Ammon's horn (tissue), 1 donor: ENCODE data around the gene FOLR1.
"Not testable (repeated sequence)": the region's sequence is repeated elsewhere in the genome, so short reads cannot be mapped to it uniquely, and the experiment has no call there.

Source experiments
- DNase-seq: peaks from one replicate; pipeline ENCODE4 v3.0.0-alpha.2; 2016; ENCODE audit warnings: low spot score

The FOLR1 gene

GRCh38 chr11:72191961-72192381 is at the start of gene FOLR1:
Gene FOLR1 (plus strand): TSS chr11:72192140. CDS start chr11:72192174, 34 bp downstream.
- DNase-seq = no peak

GRCh38 chr11:72142543-72142942 is 49.4 kb upstream of the FOLR1 start:
- not testable (repeated sequence) for DNase-seq

- DNase-seq = no peak
These were observed 47.0 kb upstream of the FOLR1 start for GRCh38 chr11:72144807-72145565.

GRCh38 chr11:72146625-72147024 is 45.3 kb upstream of the FOLR1 start:
- DNase-seq = no peak

- DNase-seq = no peak
These were observed 41.1 kb upstream of the FOLR1 start for GRCh38 chr11:72150882-72151281.

GRCh38 chr11:72153874-72154273 is 38.1 kb upstream of the FOLR1 start:
- not testable (repeated sequence) for DNase-seq

- no peak for DNase-seq
These were observed 37.1 kb upstream of the FOLR1 start for GRCh38 chr11:72154816-72155215.

GRCh38 chr11:72155751-72156150 is 36.2 kb upstream of the FOLR1 start:
- DNase-seq = no peak

GRCh38 chr11:72157131-72157530 is 34.8 kb upstream of the FOLR1 start:
- no peak for DNase-seq

- no peak for DNase-seq
These were observed 31.6 kb upstream of the FOLR1 start for GRCh38 chr11:72160319-72160718.

GRCh38 chr11:72162891-72163492 is 28.9 kb upstream of the FOLR1 start:
- no peak for DNase-seq

- not testable (repeated sequence) for DNase-seq
These were observed 27.8 kb upstream of the FOLR1 start for GRCh38 chr11:72164187-72164586.

- DNase-seq = not testable (repeated sequence)
These were observed 22.8 kb upstream of the FOLR1 start for GRCh38 chr11:72169046-72169555.

- DNase-seq = peak; percentile 57
These were observed 22.2 kb upstream of the FOLR1 start for GRCh38 chr11:72169754-72170153.

GRCh38 chr11:72172043-72172442 is 19.9 kb upstream of the FOLR1 start:
- DNase-seq = not testable (repeated sequence)

- DNase-seq = no peak
These were observed 18.6 kb upstream of the FOLR1 start for GRCh38 chr11:72173291-72173690.

GRCh38 chr11:72174302-72175070 is 17.5 kb upstream of the FOLR1 start:
- no peak for DNase-seq

GRCh38 chr11:72177656-72178055 is 14.3 kb upstream of the FOLR1 start:
- no peak for DNase-seq

GRCh38 chr11:72179049-72179803 is 12.7 kb upstream of the FOLR1 start:
- DNase-seq = no peak

- DNase-seq = no peak
These were observed 12.0 kb upstream of the FOLR1 start for GRCh38 chr11:72179804-72180396.

- DNase-seq = not testable (repeated sequence)
These were observed 10.9 kb upstream of the FOLR1 start for GRCh38 chr11:72180892-72181552.
